IMR-90 (cell line): Measurements from ENCODE around the gene EIF2AK2. TPM values are rescaled to one million over a fixed set of nuclear protein-coding genes. Genes with fewer than 3 reads are reported as not detected.

Experiments
- ATAC-seq: fragments of 200-7000 bp; cut with Tn5 transposase; 2 replicates; pipeline ENCODE4 v1.9.1; 2020; ENCODE audit warnings: low read depth, mild to moderate bottlenecking, moderate library complexity
- BruUV-seq: library from RNA; stranded (reverse); fragments of 400-500 nt; replicated peaks from 2 replicates; lab custom pipeline; 2021; lab: Mats Ljungman, UMichigan
- CTCF ChIA-PET: fragments of 300-600 bp; formaldehyde crosslinking; extraction: SDS; loops from one replicate; lab custom pipeline; 2021; ENCODE audit warnings: antibody characterized with exemption; lab: Yijun Ruan, JAX
- POLR2A ChIA-PET: fragments of 300-600 bp; sonication (Branson Sonifier 250); formaldehyde crosslinking; loops from one replicate; lab custom pipeline; 2022; ENCODE audit warnings: antibody characterized with exemption; ENCODE audit not compliant: unreplicated experiment; lab: Charles Lee
- DNase-seq: peaks from one replicate; pipeline ENCODE4 v3.0.0; 2013
- H2AFZ ChIP-seq: replicated peaks from 2 replicates; pipeline ENCODE3; 2013; ENCODE audit warnings: low read length, mild to moderate bottlenecking; ENCODE audit not compliant: poor library complexity
- H2AK5ac ChIP-seq: 2 replicates; pipeline ENCODE4 v1.6.1; 2013; ENCODE audit warnings: low read depth, low read length, inconsistent platforms
- H2AK9ac ChIP-seq: replicated peaks from 2 replicates; pipeline ENCODE3; 2013; ENCODE audit warnings: mild to moderate bottlenecking, low read depth, low read length, moderate library complexity; ENCODE audit not compliant: poor library complexity
- H2BK120ac ChIP-seq: 2 replicates; pipeline ENCODE4 v1.6.1; 2013; ENCODE audit warnings: low read depth, low read length, inconsistent platforms
- H2BK15ac ChIP-seq: 3 replicates; pipeline ENCODE4 v1.6.1; 2013; ENCODE audit warnings: low read depth, low read length, inconsistent platforms
- H2BK20ac ChIP-seq: 2 replicates; pipeline ENCODE4 v1.6.1; 2013; ENCODE audit warnings: low read depth, mild to moderate bottlenecking, inconsistent platforms, low read length, moderate library complexity
- H2BK5ac ChIP-seq: 2 replicates; pipeline ENCODE4 v1.6.1; 2013; ENCODE audit warnings: mild to moderate bottlenecking, low read depth, low read length, inconsistent platforms; ENCODE audit not compliant: poor library complexity, severe bottlenecking
- H3K14ac ChIP-seq: replicated peaks from 2 replicates; pipeline ENCODE4 v1.6.1; 2013; ENCODE audit warnings: low read depth, low read length, inconsistent platforms
- H3K18ac ChIP-seq: 2 replicates; pipeline ENCODE4 v1.6.1; 2013; ENCODE audit warnings: low read depth, low read length, control low read depth
- H3K23ac ChIP-seq: 2 replicates; pipeline ENCODE4 v1.6.1; 2013; ENCODE audit warnings: low read depth, low read length, inconsistent platforms
- H3K27ac ChIP-seq: 2 replicates; pipeline ENCODE4 v1.5.1; 2013; ENCODE audit warnings: mild to moderate bottlenecking, control low read depth, low read length; ENCODE audit not compliant: insufficient read depth
- H3K27me3 ChIP-seq: 2 replicates; pipeline ENCODE4 v1.6.1; 2013; ENCODE audit warnings: low read length; ENCODE audit not compliant: control insufficient read depth, insufficient read depth
- H3K36me3 ChIP-seq: 2 replicates; pipeline ENCODE4 v1.6.1; 2013; ENCODE audit warnings: low read length, mixed read lengths; ENCODE audit not compliant: control insufficient read depth, insufficient read depth
- H3K4ac ChIP-seq: 2 replicates; pipeline ENCODE4 v1.6.1; 2013; ENCODE audit warnings: low read depth, low read length, inconsistent platforms
- H3K4me1 ChIP-seq: 2 replicates; pipeline ENCODE4 v1.6.1; 2013; ENCODE audit warnings: low read length, mixed read lengths; ENCODE audit not compliant: control insufficient read depth, insufficient read depth
- H3K4me2 ChIP-seq: 2 replicates; pipeline ENCODE4 v1.6.1; 2013; ENCODE audit warnings: low read depth, mild to moderate bottlenecking, control low read depth, low read length, moderate library complexity
- H3K4me3 ChIP-seq: 2 replicates; pipeline ENCODE4 v1.5.1; 2013; ENCODE audit warnings: low read depth, mild to moderate bottlenecking, control low read depth, low read length, moderate library complexity; ENCODE audit not compliant: insufficient read depth
- H3K56ac ChIP-seq: 2 replicates; pipeline ENCODE4 v1.6.1; 2013; ENCODE audit warnings: low read length, inconsistent platforms; ENCODE audit not compliant: insufficient read depth; ENCODE audit errors: extremely low read depth
- H3K79me1 ChIP-seq, 2 experiments: 2 replicates each; pipeline ENCODE4 v1.6.1; 2013; ENCODE audit warnings: low read length in 2 of 2, inconsistent platforms in 1 of 2, low read depth in 1 of 2
- H3K9ac ChIP-seq: 2 replicates; pipeline ENCODE4 v1.6.1; 2013; ENCODE audit warnings: low read depth, low read length, control low read depth
- H3K9me1 ChIP-seq: 2 replicates; pipeline ENCODE4 v1.6.1; 2013; ENCODE audit warnings: low read length, inconsistent platforms; ENCODE audit not compliant: insufficient read depth
- H3K9me3 ChIP-seq: 2 replicates; pipeline ENCODE4 v1.6.1; 2013; ENCODE audit warnings: low read length; ENCODE audit not compliant: control insufficient read depth, insufficient read depth
- H4K20me1 ChIP-seq: 2 replicates; pipeline ENCODE4 v1.6.1; 2013; ENCODE audit warnings: low read length, inconsistent platforms; ENCODE audit not compliant: insufficient read depth
- H4K5ac ChIP-seq: 2 replicates; pipeline ENCODE4 v1.6.1; 2013; ENCODE audit warnings: mild to moderate bottlenecking, low read depth, low read length, control low read depth
- H4K8ac ChIP-seq, 2 experiments: 2 replicates each; pipeline ENCODE4 v1.6.1; 2013; ENCODE audit warnings: low read depth in 2 of 2, low read length in 2 of 2, control low read depth in 1 of 2, inconsistent platforms in 1 of 2
- H4K91ac ChIP-seq: 2 replicates; pipeline ENCODE4 v1.6.1; 2013; ENCODE audit warnings: low read depth, low read length, inconsistent platforms; ENCODE audit not compliant: insufficient read depth
- BHLHE40 ChIP-seq: fragments of 150-350 bp; IDR thresholded peaks from 2 replicates; pipeline ENCODE4 v1.6.1; 2016; ENCODE audit warnings: mild to moderate bottlenecking, low read depth, low read length
- CEBPB ChIP-seq: IDR thresholded peaks from 2 replicates; pipeline ENCODE4 v1.6.1; 2012; ENCODE audit warnings: low read depth, low read length, improper control_type of control experiment
- CHD1 ChIP-seq: IDR thresholded peaks from 2 replicates; pipeline ENCODE4 v1.6.1; 2012; ENCODE audit warnings: low read depth, low read length, improper control_type of control experiment
- CTCF ChIP-seq: conservative IDR thresholded peaks from 2 replicates; pipeline ENCODE4 v1.5.1; 2012; ENCODE audit warnings: mild to moderate bottlenecking, low read depth, low read length, improper control_type of control experiment
- ELK1 ChIP-seq: fragments of 150-350 bp; IDR thresholded peaks from 2 replicates; pipeline ENCODE4 v1.6.1; 2016; ENCODE audit warnings: low read depth, mild to moderate bottlenecking, low read length, moderate library complexity, borderline replicate concordance
- FOS ChIP-seq: fragments of 150-350 bp; IDR thresholded peaks from 2 replicates; pipeline ENCODE4 v1.6.1; 2016; ENCODE audit warnings: low read depth, low read length
- MAFK ChIP-seq: IDR thresholded peaks from 2 replicates; pipeline ENCODE4 v1.6.1; 2012; ENCODE audit warnings: low read depth, low read length, improper control_type of control experiment
- MAZ ChIP-seq: IDR thresholded peaks from 2 replicates; pipeline ENCODE4 v1.6.1; 2012; ENCODE audit warnings: low read depth, mild to moderate bottlenecking, low read length, improper control_type of control experiment, moderate library complexity, borderline replicate concordance
- MXI1 ChIP-seq: IDR thresholded peaks from 2 replicates; pipeline ENCODE4 v1.6.1; 2012; ENCODE audit warnings: low read depth, mild to moderate bottlenecking, low read length, moderate library complexity, borderline replicate concordance
- NFE2L2 ChIP-seq: fragments of 150-350 bp; IDR thresholded peaks from 2 replicates; pipeline ENCODE4 v1.6.1; 2016; ENCODE audit warnings: low read depth, mild to moderate bottlenecking, low read length
- POLR2A ChIP-seq: IDR thresholded peaks from 2 replicates; pipeline ENCODE4 v1.6.1; 2012; ENCODE audit warnings: mild to moderate bottlenecking, low read depth, low read length
- RAD21 ChIP-seq: IDR thresholded peaks from 2 replicates; pipeline ENCODE4 v1.6.1; 2012; ENCODE audit warnings: low read length, improper control_type of control experiment
- RCOR1 ChIP-seq: IDR thresholded peaks from 2 replicates; pipeline ENCODE4 v1.6.1; 2012; ENCODE audit warnings: mild to moderate bottlenecking, low read length, improper control_type of control experiment; ENCODE audit not compliant: insufficient replicate concordance
- RFX5 ChIP-seq: IDR thresholded peaks from 2 replicates; pipeline ENCODE4 v1.8.0; 2012; ENCODE audit warnings: low read depth, mild to moderate bottlenecking, low read length, moderate library complexity
- SMC3 ChIP-seq: fragments of 150-350 bp; IDR thresholded peaks from 2 replicates; pipeline ENCODE4 v1.6.1; 2016; ENCODE audit warnings: low read depth, mild to moderate bottlenecking, antibody characterized with exemption, low read length, moderate library complexity
- USF2 ChIP-seq: fragments of 150-350 bp; IDR thresholded peaks from 2 replicates; pipeline ENCODE4 v1.6.1; 2017; ENCODE audit warnings: mild to moderate bottlenecking, antibody characterized with exemption, low read length, low read depth
- WGBS, 2 experiments: methylation state at CpG; one replicate each; pipeline versions ENCODE4 v1.1.5 to v1.1.7; 2013; ENCODE audit warnings: missing lambda C conversion rate in 2 of 2; ENCODE audit not compliant: insufficient read length in 1 of 2; ENCODE audit errors: extremely low coverage in 2 of 2; 5-methylcytosine and 5-hydroxymethylcytosine counted together
- dilution Hi-C: fragments of 300-500 bp; cut with HindIII; formaldehyde crosslinking; loops from one replicate; pipeline ENCODE4 v1.14.3; 2018; ENCODE audit warnings: low sequenced_read_pairs; ENCODE audit not compliant: unreplicated experiment
- in situ Hi-C: fragments of 300-500 bp; cut with MboI; formaldehyde crosslinking; loops from 3 replicates; pipeline ENCODE4 v1.14.3; 2019; ENCODE audit warnings: low sequenced_read_pairs, inconsistent platforms, mixed read lengths
- intact Hi-C: fragments of 100-400 bp; cut with micrococcal nuclease; formaldehyde crosslinking; loops from 2 replicates; pipeline ENCODE4 v1.10.0; 2022
- polyA plus RNA-seq, 3 experiments: library from polyadenylated mRNA; depleted of rRNA; stranded (reverse); fragments of >200 nt; gene quantifications; 2 replicates each; pipeline ENCODE4 v1.2.3, GENCODE V29; 2012; ENCODE audit warnings: low replicate concordance in 1 of 3
- total RNA-seq: library from RNA; depleted of rRNA; stranded (reverse); fragments of >200 nt; gene quantifications from 2 replicates; pipeline ENCODE4 v1.2.3, GENCODE V29; 2012

Gene EIF2AK2
- total and polyA plus RNA-seq, 2 of the 4 experiments (the other 2 are of a cell fraction): 10.2 to 16.8 TPM

- H2AK5ac ChIP-seq: no peak overlapping the region
- H3K4me1 ChIP-seq: peaks cover 4% of the 10 kb centered on the region; the same call in 1 of the 2 replicates
- no peaks in the 10 kb centered on the region for H3K27me3 ChIP-seq
- peaks cover 19% of the 10 kb centered on the region for H3K36me3 ChIP-seq
- no peak overlapping the region for H3K18ac ChIP-seq
- no TSS peak for BruUV-seq
- no peak overlapping the region for H2AK9ac ChIP-seq
- H2BK5ac ChIP-seq: no peak overlapping the region
- ChIA-PET CTCF (no interaction called here), POLR2A (no interaction called here)
- ATAC-seq: no peak
- H2BK15ac ChIP-seq: no peak overlapping the region
- H2AFZ ChIP-seq: no peak overlapping the region
- WGBS, 2 experiments: no CpG with 5 or more reads among the region's 1 CpG
- no peak overlapping the region for H3K4me3 ChIP-seq
- H3K23ac ChIP-seq: no peak overlapping the region
- no peak overlapping the region for H3K56ac ChIP-seq
- no peak overlapping the region for H4K5ac ChIP-seq
- H2BK20ac ChIP-seq: no peak overlapping the region
- no peak overlapping the region for H2BK120ac ChIP-seq
- H3K9me3 ChIP-seq: peaks cover 3% of the 10 kb centered on the region
- H3K79me1 ChIP-seq: peaks cover 25 to 55% of the 10 kb centered on the region in 2 experiments
- intact Hi-C loops: no loop called here
- H3K27ac ChIP-seq: no peak overlapping the region
- H3K4me2 ChIP-seq: no peak overlapping the region
- in situ Hi-C loops: no loop called here
- H4K8ac ChIP-seq: no peak overlapping the region
- no peak overlapping the region for H3K9ac ChIP-seq
- DNase-seq: peak; percentile 55
- no peak overlapping the region for H4K91ac ChIP-seq
- no peak overlapping the region for H3K4ac ChIP-seq
- H3K14ac ChIP-seq: no peak overlapping the region
- peaks cover 4% of the 10 kb centered on the region; the same call in 1 of the 2 replicates for H3K9me1 ChIP-seq
- TF ChIP-seq MXI1: no peak
- no peak for TF ChIP-seq MAFK
- no peak for TF ChIP-seq FOS
- no peak for TF ChIP-seq NFE2L2
- TF ChIP-seq SMC3: no peak
- TF ChIP-seq CHD1: no peak
- no peak for TF ChIP-seq MAZ
- TF ChIP-seq USF2: no peak
- TF ChIP-seq RCOR1: no peak
- no peak for TF ChIP-seq POLR2A
- TF ChIP-seq RAD21: no peak
- no peak for TF ChIP-seq CTCF
- TF ChIP-seq RFX5: no peak
- TF ChIP-seq ELK1: no peak
- TF ChIP-seq BHLHE40: no peak
- no peak for TF ChIP-seq CEBPB
- H4K20me1 ChIP-seq: peaks cover 11% of the 10 kb centered on the region; the same call in 1 of the 2 replicates
- dilution Hi-C loops: no loop called here
Observed at GRCh38 chr2:37201208-37201607, 44.4 kb upstream of the EIF2AK2 start.
